H9 (cell line): ENCODE data around the gene PLA1A. TPM values are rescaled to one million over a fixed set of nuclear protein-coding genes. Genes with fewer than 3 reads are reported as not detected.

Source experiments
- DNase-seq: peaks from one replicate; pipeline ENCODE4 v3.0.0-alpha.2; 2017
- H2AFZ ChIP-seq: one replicate; pipeline ENCODE4 v1.6.1; 2013; ENCODE audit warnings: mild to moderate bottlenecking, low read length, control low read depth, moderate library complexity
- H2AK5ac ChIP-seq: 2 replicates; pipeline ENCODE4 v1.6.1; 2013; ENCODE audit warnings: low read length, control low read depth, mixed read lengths; ENCODE audit not compliant: insufficient read length
- H2BK120ac ChIP-seq: one replicate; pipeline ENCODE4 v1.6.1; 2013; ENCODE audit warnings: low read depth, mild to moderate bottlenecking, low read length, control low read depth, inconsistent platforms; ENCODE audit not compliant: poor library complexity, severe bottlenecking
- H2BK12ac ChIP-seq: 2 replicates; pipeline ENCODE4 v1.6.1; 2013; ENCODE audit warnings: low read length, control low read depth, mixed read lengths, low read depth; ENCODE audit not compliant: insufficient read length
- H2BK15ac ChIP-seq: 2 replicates; pipeline ENCODE4 v1.6.1; 2013; ENCODE audit warnings: low read depth, low read length, control low read depth
- H2BK20ac ChIP-seq: one replicate; pipeline ENCODE4 v1.6.1; 2013; ENCODE audit warnings: low read depth, mild to moderate bottlenecking, low read length, control low read depth, inconsistent platforms; ENCODE audit not compliant: poor library complexity, severe bottlenecking
- H2BK5ac ChIP-seq: 2 replicates; pipeline ENCODE4 v1.6.1; 2013; ENCODE audit warnings: low read length, control low read depth, mixed read lengths; ENCODE audit not compliant: insufficient read length
- H3K14ac ChIP-seq: 2 replicates; pipeline ENCODE4 v1.6.1; 2013; ENCODE audit warnings: low read length, control low read depth; ENCODE audit not compliant: insufficient read depth
- H3K18ac ChIP-seq: 2 replicates; pipeline ENCODE4 v1.6.1; 2013; ENCODE audit warnings: low read depth, mild to moderate bottlenecking, mixed read lengths, low read length, control low read depth; ENCODE audit not compliant: insufficient read length
- H3K23ac ChIP-seq: 2 replicates; pipeline ENCODE4 v1.6.1; 2013; ENCODE audit warnings: low read length, control low read depth, mixed read lengths, low read depth; ENCODE audit not compliant: insufficient read length
- H3K23me2 ChIP-seq: 2 replicates; pipeline ENCODE4 v1.6.1; 2013; ENCODE audit warnings: low read depth, mild to moderate bottlenecking, mixed read lengths, low read length, control low read depth; ENCODE audit not compliant: insufficient read length, poor library complexity, severe bottlenecking
- H3K27ac ChIP-seq: 2 replicates; pipeline ENCODE4 v1.5.1; 2013; ENCODE audit warnings: low read length, control low read depth, mixed read lengths, low read depth; ENCODE audit not compliant: insufficient read length
- H3K27me3 ChIP-seq: 2 replicates; pipeline ENCODE4 v1.6.1; 2013; ENCODE audit warnings: low read length, control low read depth, inconsistent platforms; ENCODE audit not compliant: insufficient read depth
- H3K4ac ChIP-seq: 2 replicates; pipeline ENCODE4 v1.6.1; 2013; ENCODE audit warnings: low read depth, mild to moderate bottlenecking, control low read depth, inconsistent platforms, low read length, moderate library complexity
- H3K4me1 ChIP-seq: 2 replicates; pipeline ENCODE4 v1.6.1; 2013; ENCODE audit warnings: low read length, control low read depth, inconsistent platforms; ENCODE audit not compliant: insufficient read depth
- H3K4me2 ChIP-seq: 2 replicates; pipeline ENCODE4 v1.6.1; 2013; ENCODE audit warnings: low read length, control low read depth, mixed read lengths; ENCODE audit not compliant: insufficient read length, insufficient read depth
- H3K56ac ChIP-seq: 2 replicates; pipeline ENCODE4 v1.6.1; 2013; ENCODE audit warnings: low read depth, mild to moderate bottlenecking, mixed read lengths, low read length, control low read depth; ENCODE audit not compliant: insufficient read length
- H3K79me1 ChIP-seq: 2 replicates; pipeline ENCODE4 v1.6.1; 2013; ENCODE audit warnings: low read depth, mild to moderate bottlenecking, moderate library complexity, low read length, control low read depth, inconsistent platforms; ENCODE audit not compliant: insufficient read depth, poor library complexity, severe bottlenecking
- H3K79me2 ChIP-seq: 2 replicates; pipeline ENCODE4 v1.6.1; 2013; ENCODE audit warnings: low read length, control low read depth, inconsistent platforms; ENCODE audit not compliant: insufficient read depth
- H3K9ac ChIP-seq: 2 replicates; pipeline ENCODE4 v1.6.1; 2013; ENCODE audit warnings: low read length, control low read depth, mixed read lengths; ENCODE audit not compliant: insufficient read length; ENCODE audit errors: extremely low read depth
- H3K9me3 ChIP-seq: one replicate; pipeline ENCODE4 v1.6.1; 2013; ENCODE audit warnings: low read depth, low read length, inconsistent platforms; ENCODE audit not compliant: control insufficient read depth
- H3T11ph ChIP-seq: one replicate; pipeline ENCODE4 v1.6.1; 2013; ENCODE audit warnings: mild to moderate bottlenecking, low read length, control low read depth, inconsistent platforms
- H4K20me1 ChIP-seq: one replicate; pipeline ENCODE4 v1.6.1; 2013; ENCODE audit not compliant: control insufficient read depth, insufficient read length, insufficient read depth
- H4K5ac ChIP-seq: 2 replicates; pipeline ENCODE4 v1.6.1; 2013; ENCODE audit warnings: low read depth, mild to moderate bottlenecking, mixed read lengths, low read length, control low read depth; ENCODE audit not compliant: insufficient read length
- H4K8ac ChIP-seq: replicated peaks from 2 replicates; pipeline ENCODE4 v1.6.1; 2013; ENCODE audit warnings: low read length, control low read depth, mixed read lengths, low read depth; ENCODE audit not compliant: insufficient read length
- H4K91ac ChIP-seq: 2 replicates; pipeline ENCODE4 v1.6.1; 2013; ENCODE audit warnings: low read depth, mild to moderate bottlenecking, moderate library complexity, mixed read lengths, low read length, control low read depth; ENCODE audit not compliant: insufficient read length
- H3K27ac Mint-ChIP-seq, 3 experiments: 2 replicates in 2 of 3; 3 replicates in 1 of 3; pipeline ENCODE4 v1.8.0; 2020 to 2021; ENCODE audit warnings: mixed read lengths in 3 of 3, mild to moderate bottlenecking in 1 of 3, moderate library complexity in 1 of 3
- H3K27me3 Mint-ChIP-seq: 2 replicates; pipeline ENCODE4 v1.8.0; 2021; ENCODE audit warnings: low read depth, mild to moderate bottlenecking, moderate library complexity, mixed read lengths
- H3K36me3 Mint-ChIP-seq, 3 experiments: 2 replicates in 2 of 3; 3 replicates in 1 of 3; pipeline ENCODE4 v1.8.0; 2020 to 2021; ENCODE audit warnings: low read depth in 3 of 3, mixed read lengths in 3 of 3; ENCODE audit not compliant: insufficient read depth in 1 of 3
- H3K4me1 Mint-ChIP-seq, 2 experiments: 2 replicates each; pipeline ENCODE4 v1.8.0; 2020; ENCODE audit warnings: mixed read lengths in 2 of 2
- H3K4me3 Mint-ChIP-seq, 2 experiments: 2 replicates in 1 of 2; 3 replicates in 1 of 2; pipeline ENCODE4 v1.8.0; 2020 to 2021; ENCODE audit warnings: mild to moderate bottlenecking in 2 of 2, mixed read lengths in 2 of 2, moderate library complexity in 1 of 2
- H3K9me3 Mint-ChIP-seq, 2 experiments: 2 replicates in 1 of 2; 3 replicates in 1 of 2; pipeline ENCODE4 v1.8.0; 2020; ENCODE audit warnings: mild to moderate bottlenecking in 2 of 2, mixed read lengths in 2 of 2, moderate library complexity in 1 of 2
- WGBS: extraction: QIAGEN DNeasy Blood & Tissue Kit; methylation state at CpG from one replicate; pipeline ENCODE4 v1.1.7; 2013; ENCODE audit warnings: missing lambda C conversion rate, low lambda C conversion rate, mixed read lengths; ENCODE audit not compliant: insufficient read length; ENCODE audit errors: extremely low coverage; 5-methylcytosine and 5-hydroxymethylcytosine counted together
- total RNA-seq: library from RNA; stranded (reverse); gene quantifications from 2 replicates; pipeline ENCODE4 v1.2.1, GENCODE V29; 2021
- TF ChIP-seq, protein P1 (sequence below): fragments of 200-600 bp; sonication (generic); conservative IDR thresholded peaks from 3 replicates; pipeline ENCODE4 v1.8.0; 2021; ENCODE audit warnings: antibody characterized with exemption, mild to moderate bottlenecking

The PLA1A gene
- total RNA-seq, 1 experiment from 2014 or later = not detected

GRCh38 chr3:119625451-119626153 lies 27.9 kb downstream of the PLA1A start:
- H3K4ac ChIP-seq = no peak overlapping the region
- H3T11ph ChIP-seq = no peak overlapping the region
- H3K56ac ChIP-seq = no peak overlapping the region
- H2BK12ac ChIP-seq = no peak overlapping the region
- no peak overlapping the region for H3K27ac ChIP-seq
- WGBS = no CpG with 5 or more reads among the region's 8 CpGs
- no peak overlapping the region for H2BK5ac ChIP-seq
- no peak for DNase-seq
- H3K14ac ChIP-seq = no peak overlapping the region
- H3K79me1 ChIP-seq = no peaks in the 10 kb centered on the region
- no peaks in the 10 kb centered on the region; a peak in 1 of 5 replicates for H3K9me3 Mint-ChIP-seq
- no peak overlapping the region for H2BK20ac ChIP-seq
- no peak overlapping the region for H2BK120ac ChIP-seq
- TF ChIP-seq, protein P1, sequence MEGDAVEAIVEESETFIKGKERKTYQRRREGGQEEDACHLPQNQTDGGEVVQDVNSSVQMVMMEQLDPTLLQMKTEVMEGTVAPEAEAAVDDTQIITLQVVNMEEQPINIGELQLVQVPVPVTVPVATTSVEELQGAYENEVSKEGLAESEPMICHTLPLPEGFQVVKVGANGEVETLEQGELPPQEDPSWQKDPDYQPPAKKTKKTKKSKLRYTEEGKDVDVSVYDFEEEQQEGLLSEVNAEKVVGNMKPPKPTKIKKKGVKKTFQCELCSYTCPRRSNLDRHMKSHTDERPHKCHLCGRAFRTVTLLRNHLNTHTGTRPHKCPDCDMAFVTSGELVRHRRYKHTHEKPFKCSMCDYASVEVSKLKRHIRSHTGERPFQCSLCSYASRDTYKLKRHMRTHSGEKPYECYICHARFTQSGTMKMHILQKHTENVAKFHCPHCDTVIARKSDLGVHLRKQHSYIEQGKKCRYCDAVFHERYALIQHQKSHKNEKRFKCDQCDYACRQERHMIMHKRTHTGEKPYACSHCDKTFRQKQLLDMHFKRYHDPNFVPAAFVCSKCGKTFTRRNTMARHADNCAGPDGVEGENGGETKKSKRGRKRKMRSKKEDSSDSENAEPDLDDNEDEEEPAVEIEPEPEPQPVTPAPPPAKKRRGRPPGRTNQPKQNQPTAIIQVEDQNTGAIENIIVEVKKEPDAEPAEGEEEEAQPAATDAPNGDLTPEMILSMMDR = no peak
- no peaks in the 10 kb centered on the region for H3K4me1 ChIP-seq
- H3K18ac ChIP-seq = no peak overlapping the region
- H2BK15ac ChIP-seq = no peak overlapping the region
- no peak overlapping the region for H2AK5ac ChIP-seq
- no peak overlapping the region for H2AFZ ChIP-seq
- H3K9ac ChIP-seq = no peak overlapping the region
- H3K9me3 ChIP-seq = no peaks in the 10 kb centered on the region
- H3K23me2 ChIP-seq = no peaks in the 10 kb centered on the region
- H3K36me3 Mint-ChIP-seq = no peaks in the 10 kb centered on the region
- peaks cover 18 to 21% of the 10 kb centered on the region in 2 experiments for H3K4me1 Mint-ChIP-seq
- H4K5ac ChIP-seq = no peak overlapping the region
- no peak overlapping the region for H4K8ac ChIP-seq
- no peaks in the 10 kb centered on the region; the same call in 1 of the 2 replicates for H3K27me3 ChIP-seq
- no peak overlapping the region for H3K27ac Mint-ChIP-seq
- H3K4me2 ChIP-seq = no peak overlapping the region
- H3K4me3 Mint-ChIP-seq = no peak overlapping the region
- peaks cover 4% of the 10 kb centered on the region for H3K27me3 Mint-ChIP-seq
- no peaks in the 10 kb centered on the region for H3K79me2 ChIP-seq
- H4K20me1 ChIP-seq = no peaks in the 10 kb centered on the region
- H4K91ac ChIP-seq = no peak overlapping the region
- no peak overlapping the region for H3K23ac ChIP-seq
